GM12873 (cell line): Measurements from ENCODE around the gene SLC7A7.

Experiments used
- CTCF ChIP-seq: IDR thresholded peaks from 2 replicates; pipeline ENCODE4 v1.5.1; 2012; ENCODE audit warnings: low read depth, mild to moderate bottlenecking, moderate library complexity, low read length, control low read depth; ENCODE audit not compliant: insufficient read depth; ENCODE audit errors: missing control alignments

The SLC7A7 gene

GRCh38 chr14:22839159-22839779 lies 24.0 kb upstream of the SLC7A7 start:
- TF ChIP-seq CTCF = no peak

GRCh38 chr14:22838631-22839041 lies 23.4 kb upstream of the SLC7A7 start:
- no peak for TF ChIP-seq CTCF

GRCh38 chr14:22837750-22838538 lies 22.7 kb upstream of the SLC7A7 start:
- TF ChIP-seq CTCF = no peak

- TF ChIP-seq CTCF = no peak
These were observed 22.0 kb upstream of the SLC7A7 start for GRCh38 chr14:22837114-22837749.

GRCh38 chr14:22836301-22837113 lies 21.3 kb upstream of the SLC7A7 start, which contains the start of gene MMP14:
TSS of gene MMP14 (plus strand) at chr14:22836585. CDS start at chr14:22836818, 233 bp downstream.
- TF ChIP-seq CTCF = no peak

- TF ChIP-seq CTCF = no peak
These were observed 20.3 kb upstream of the SLC7A7 start for GRCh38 chr14:22835505-22835904.
